Right atrium auricular region (tissue), 2 donors: ENCODE measurements around the gene MUSTN1. TPM values are rescaled to one million over a fixed set of nuclear protein-coding genes. Genes with fewer than 3 reads are reported as not detected.

Source experiments
- DNase-seq: peaks from one replicate; pipeline ENCODE4 v3.0.0-alpha.2; 2019; ENCODE audit warnings: low spot score
- H3K27ac ChIP-seq, 2 donors: fragments of 200-600 bp; sonication (generic); 1 replicate in 1 of 2; 2 replicates in 1 of 2; pipeline ENCODE4 v1.5.1; 2016 to 2019
- H3K27me3 ChIP-seq, 2 donors: fragments of 200-600 bp; sonication (generic); one replicate each; pipeline versions ENCODE4 v1.5.1 to v1.6.0; 2017 to 2019
- H3K36me3 ChIP-seq: fragments of 200-600 bp; sonication (generic); one replicate; pipeline ENCODE4 v1.5.1; 2016
- H3K4me1 ChIP-seq, 2 donors: fragments of 200-600 bp; sonication (generic); one replicate each; pipeline versions ENCODE4 v1.5.1 to v1.6.0; 2017 to 2019
- H3K4me3 ChIP-seq, 2 donors: fragments of 200-600 bp; sonication (generic); 1 replicate in 1 of 2; 2 replicates in 1 of 2; pipeline ENCODE4 v1.5.1; 2017 to 2019; ENCODE audit warnings: mild to moderate bottlenecking in 1 of 2, moderate library complexity in 1 of 2
- H3K9me3 ChIP-seq, 2 donors: fragments of 200-600 bp; sonication (generic); one replicate each; pipeline ENCODE4 v1.5.1; 2019
- CTCF ChIP-seq, 2 donors: fragments of 200-600 bp; sonication (generic); IDR thresholded peaks; one replicate each; pipeline ENCODE4 v1.5.1; 2019; ENCODE audit warnings: antibody characterized with exemption in 2 of 2
- total RNA-seq, 2 donors: library from RNA; depleted of rRNA; stranded (reverse); fragments of >200 nt; gene quantifications; one replicate each; pipeline ENCODE4 v1.1.0, GENCODE V29; 2016

MUSTN1 gene
- total RNA-seq, 2 donors from 2014 or later = 43.8 to 45.0 TPM

DNA sequence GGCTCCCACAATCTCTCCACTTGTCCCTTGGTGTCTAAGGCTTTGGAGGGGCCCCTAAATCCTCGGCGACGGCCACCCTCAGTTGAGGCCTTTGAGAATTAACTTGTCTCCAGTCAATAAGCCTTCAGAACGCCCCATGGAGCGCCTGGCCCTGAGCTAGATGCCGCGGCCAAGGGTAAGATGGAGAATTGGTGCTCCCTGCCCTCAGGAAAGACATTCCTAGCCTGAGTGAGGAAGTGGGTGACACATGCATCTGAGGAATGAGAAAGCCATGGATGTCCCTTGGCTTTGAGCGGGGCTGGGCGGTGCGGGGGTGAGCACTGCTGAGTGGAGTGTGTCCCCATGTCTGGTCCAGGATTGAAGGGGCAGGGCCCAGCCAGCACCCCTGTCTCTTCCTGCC lies 17.6 kb downstream of the MUSTN1 start:
- TF ChIP-seq CTCF (IDR thresholded peaks at IDR 0.05) = no peak
- H3K4me3 ChIP-seq = no peak overlapping the region
- H3K4me1 ChIP-seq = no peaks in the 10 kb centered on the region
- no peaks in the 10 kb centered on the region for H3K36me3 ChIP-seq
- no peak overlapping the region for H3K27ac ChIP-seq
- no peaks in the 10 kb centered on the region for H3K27me3 ChIP-seq
- DNase-seq = no peak
- no peaks in the 10 kb centered on the region for H3K9me3 ChIP-seq

- H3K27me3 ChIP-seq = no peaks in the 10 kb centered on the region
- no peaks in the 10 kb centered on the region for H3K36me3 ChIP-seq
- no peaks in the 10 kb centered on the region for H3K9me3 ChIP-seq
- no peak overlapping the region for H3K4me3 ChIP-seq
- no peak overlapping the region for H3K27ac ChIP-seq
- H3K4me1 ChIP-seq = no peaks in the 10 kb centered on the region
- TF ChIP-seq CTCF (IDR thresholded peaks at IDR 0.05) = no peak
- no peak for DNase-seq
Measured at GRCh38 chr3:52816654-52817053, 18.2 kb downstream of the MUSTN1 start.

- no peaks in the 10 kb centered on the region for H3K9me3 ChIP-seq
- H3K27me3 ChIP-seq = no peaks in the 10 kb centered on the region
- no peak overlapping the region for H3K27ac ChIP-seq
- H3K4me3 ChIP-seq = no peak overlapping the region
- no peaks in the 10 kb centered on the region for H3K36me3 ChIP-seq
- TF ChIP-seq CTCF (IDR thresholded peaks at IDR 0.05) = no peak
- H3K4me1 ChIP-seq = no peaks in the 10 kb centered on the region
- no peak for DNase-seq
Measured at GRCh38 chr3:52816199-52816598, 18.6 kb downstream of the MUSTN1 start.

DNA sequence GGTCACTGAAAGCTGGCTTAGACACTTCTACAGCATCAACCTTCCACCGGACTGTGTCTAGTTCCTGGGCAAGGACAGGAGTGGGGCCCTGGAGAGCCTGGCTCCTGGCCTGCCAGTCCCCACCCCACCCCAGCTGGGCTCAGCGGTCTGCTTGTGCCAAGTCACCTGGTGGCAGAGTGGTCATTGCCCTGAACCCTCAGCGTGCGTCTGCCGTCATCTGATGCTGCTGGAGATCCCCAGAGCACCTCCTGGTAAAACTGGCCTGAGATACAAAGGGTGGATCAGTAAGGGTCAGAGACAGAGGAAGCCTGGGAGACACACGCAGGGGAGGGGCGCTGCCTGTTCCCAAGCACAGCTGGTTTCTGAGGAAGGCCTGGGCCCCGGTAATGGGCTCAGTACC lies 21.0 kb downstream of the MUSTN1 start:
- no peak overlapping the region for H3K4me3 ChIP-seq
- H3K27ac ChIP-seq = no peak overlapping the region
- no peaks in the 10 kb centered on the region for H3K27me3 ChIP-seq
- H3K36me3 ChIP-seq = no peaks in the 10 kb centered on the region
- no peaks in the 10 kb centered on the region for H3K4me1 ChIP-seq
- no peaks in the 10 kb centered on the region for H3K9me3 ChIP-seq
- no peak for DNase-seq
- TF ChIP-seq CTCF (IDR thresholded peaks at IDR 0.05) = no peak

- Histone ChIP-seq H3K27me3 (no peaks in the 10 kb centered on the region), H3K36me3 (no peaks in the 10 kb centered on the region), H3K4me3 (no peak overlapping the region), H3K27ac (no peak overlapping the region), H3K9me3 (no peaks in the 10 kb centered on the region), H3K4me1 (no peaks in the 10 kb centered on the region)
- no peak for TF ChIP-seq CTCF (IDR thresholded peaks at IDR 0.05)
- DNase-seq = no peak
Measured at GRCh38 chr3:52811452-52812011, 23.3 kb downstream of the MUSTN1 start.

DNA sequence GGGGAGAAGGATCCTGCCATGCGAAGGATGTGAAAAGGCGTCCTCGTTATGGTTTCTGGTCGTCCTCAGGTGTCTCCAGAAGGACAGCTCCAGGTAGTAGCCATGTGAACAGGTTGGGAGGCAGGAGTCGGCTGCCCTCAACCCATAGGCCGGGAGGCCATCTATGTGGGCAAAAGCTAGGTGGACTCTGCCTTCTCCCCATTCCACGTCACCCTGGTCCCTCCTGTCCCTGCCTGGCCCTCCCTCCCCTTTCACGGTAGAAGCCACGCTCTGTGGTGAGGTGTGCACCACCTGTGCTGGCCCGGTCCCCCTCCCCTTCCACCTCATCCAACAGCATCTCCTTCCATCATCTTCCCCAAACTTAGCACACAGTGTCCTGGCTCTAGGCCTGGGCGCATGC lies 23.9 kb downstream of the MUSTN1 start:
- no peaks in the 10 kb centered on the region for H3K4me1 ChIP-seq
- no peaks in the 10 kb centered on the region for H3K36me3 ChIP-seq
- H3K27ac ChIP-seq = no peak overlapping the region

More for the DNA sequence above, 23.9 kb downstream of the MUSTN1 start:
- no peak for DNase-seq
- Histone ChIP-seq H3K9me3 (no peaks in the 10 kb centered on the region), H3K27me3 (no peaks in the 10 kb centered on the region), H3K4me3 (no peak overlapping the region)
- TF ChIP-seq CTCF (IDR thresholded peaks at IDR 0.05) = no peak
